HEK293 (cell line): Measurements from ENCODE around the gene BORCS6.

Source experiments
- GLIS2 ChIP-seq: fragments of 450-650 bp; formaldehyde crosslinking; IDR thresholded peaks from 2 replicates; pipeline ENCODE4 v1.5.1; 2016; ENCODE audit warnings: missing biosample characterization, missing genetic modification characterization
- HOXD13 ChIP-seq: sonication (generic); formaldehyde crosslinking; IDR thresholded peaks from 2 replicates; pipeline ENCODE4 v1.8.0; 2022; ENCODE audit warnings: missing genetic modification reagents, borderline replicate concordance
- KLF1 ChIP-seq: fragments of 450-650 bp; formaldehyde crosslinking; IDR thresholded peaks from 2 replicates; pipeline ENCODE4 v1.5.1; 2016; ENCODE audit warnings: missing biosample characterization, missing genetic modification characterization
- MYNN ChIP-seq: fragments of 450-650 bp; formaldehyde crosslinking; IDR thresholded peaks from 2 replicates; pipeline ENCODE4 v1.5.1; 2016; ENCODE audit warnings: missing biosample characterization, missing genetic modification characterization, borderline replicate concordance
- PRDM1 ChIP-seq: fragments of 450-650 bp; formaldehyde crosslinking; IDR thresholded peaks from 2 replicates; pipeline ENCODE4; 2016; ENCODE audit warnings: missing biosample characterization, missing genetic modification characterization
- SCRT1 ChIP-seq: fragments of 450-650 bp; formaldehyde crosslinking; IDR thresholded peaks from 2 replicates; pipeline ENCODE4 v1.5.1; 2016; ENCODE audit warnings: missing biosample characterization, missing genetic modification characterization, borderline replicate concordance
- SP3 ChIP-seq: fragments of 450-650 bp; formaldehyde crosslinking; IDR thresholded peaks from 2 replicates; pipeline ENCODE4 v1.5.1; 2016; ENCODE audit warnings: missing biosample characterization, missing genetic modification characterization
- ZBTB17 ChIP-seq: fragments of 450-650 bp; formaldehyde crosslinking; IDR thresholded peaks from 2 replicates; pipeline ENCODE4 v1.5.1; 2016; ENCODE audit warnings: missing biosample characterization, missing genetic modification characterization
- ZFP37 ChIP-seq: fragments of 450-650 bp; formaldehyde crosslinking; IDR thresholded peaks from 2 replicates; pipeline ENCODE4 v1.5.1; 2016; ENCODE audit warnings: missing biosample characterization, missing genetic modification characterization
- ZNF10 ChIP-seq: fragments of 450-650 bp; formaldehyde crosslinking; IDR thresholded peaks from 2 replicates; pipeline ENCODE4 v1.5.1; 2017; ENCODE audit warnings: missing biosample characterization, missing genetic modification characterization
- ZNF112 ChIP-seq: fragments of 450-650 bp; formaldehyde crosslinking; IDR thresholded peaks from 2 replicates; pipeline ENCODE4 v1.5.0; 2017; ENCODE audit warnings: missing biosample characterization, missing genetic modification characterization
- ZNF157 ChIP-seq: fragments of 450-650 bp; formaldehyde crosslinking; IDR thresholded peaks from 2 replicates; pipeline ENCODE4 v1.5.1; 2016; ENCODE audit warnings: missing biosample characterization, missing genetic modification characterization
- ZNF211 ChIP-seq: fragments of 450-650 bp; formaldehyde crosslinking; IDR thresholded peaks from 2 replicates; pipeline ENCODE4 v1.5.1; 2016; ENCODE audit warnings: low read depth, missing biosample characterization, missing genetic modification characterization
- ZNF214 ChIP-seq: fragments of 450-650 bp; formaldehyde crosslinking; IDR thresholded peaks from 2 replicates; pipeline ENCODE4 v1.5.1; 2017; ENCODE audit warnings: missing biosample characterization, mild to moderate bottlenecking, missing genetic modification characterization, borderline replicate concordance
- ZNF274 ChIP-seq, 2 experiments: fragments of 200-500 bp in 1 of 2; fragments of 450-650 bp in 1 of 2; sonication (Bioruptor generic) in 1 of 2; formaldehyde crosslinking in 1 of 2; IDR thresholded peaks; 2 replicates each; pipeline versions ENCODE4 v1.5.1 to v1.6.1; 2014 to 2016; ENCODE audit warnings: borderline replicate concordance in 1 of 2, inconsistent platforms in 1 of 2, low read length in 1 of 2, missing biosample characterization in 1 of 2, missing genetic modification characterization in 1 of 2
- ZNF292 ChIP-seq: fragments of 450-650 bp; formaldehyde crosslinking; IDR thresholded peaks from 2 replicates; pipeline ENCODE4 v1.5.1; 2016; ENCODE audit warnings: low read depth, missing biosample characterization, missing genetic modification characterization, borderline replicate concordance
- ZNF335 ChIP-seq: fragments of 450-650 bp; formaldehyde crosslinking; conservative IDR thresholded peaks from 2 replicates; pipeline ENCODE4 v1.5.1; 2016; ENCODE audit warnings: missing biosample characterization, missing genetic modification characterization
- ZNF529 ChIP-seq: fragments of 450-650 bp; formaldehyde crosslinking; IDR thresholded peaks from 2 replicates; pipeline ENCODE4 v1.5.1; 2017; ENCODE audit warnings: missing genetic modification characterization, missing biosample characterization; ENCODE audit not compliant: insufficient replicate concordance
- ZNF544 ChIP-seq: fragments of 450-650 bp; formaldehyde crosslinking; IDR thresholded peaks from 2 replicates; pipeline ENCODE4 v1.5.0; 2017; ENCODE audit warnings: missing biosample characterization, missing genetic modification characterization
- ZNF600 ChIP-seq: fragments of 450-650 bp; formaldehyde crosslinking; IDR thresholded peaks from 2 replicates; pipeline ENCODE4 v1.5.1; 2016; ENCODE audit warnings: missing biosample characterization, missing genetic modification characterization
- ZNF670 ChIP-seq: fragments of 450-650 bp; formaldehyde crosslinking; IDR thresholded peaks from 2 replicates; pipeline ENCODE4 v1.5.1; 2016; ENCODE audit warnings: missing biosample characterization, missing genetic modification characterization, low read depth
- ZNF777 ChIP-seq: fragments of 450-650 bp; formaldehyde crosslinking; IDR thresholded peaks from 2 replicates; pipeline ENCODE4 v1.5.1; 2017; ENCODE audit warnings: missing biosample characterization, missing genetic modification characterization, borderline replicate concordance
- ZNF830 ChIP-seq: fragments of 450-650 bp; IDR thresholded peaks from 2 replicates; pipeline ENCODE4 v1.5.0; 2018; ENCODE audit warnings: missing biosample characterization, missing genetic modification characterization, low read depth, mild to moderate bottlenecking, moderate library complexity
- ZSCAN30 ChIP-seq: fragments of 450-650 bp; IDR thresholded peaks from 2 replicates; pipeline ENCODE4 v1.5.1; 2018; ENCODE audit warnings: missing biosample characterization, mild to moderate bottlenecking, missing genetic modification characterization, moderate library complexity
- TF ChIP-seq, protein P1 (sequence below): fragments of 450-650 bp; formaldehyde crosslinking; IDR thresholded peaks from 2 replicates; pipeline ENCODE4 v1.5.1; 2016; ENCODE audit warnings: missing biosample characterization, missing genetic modification characterization
- TF ChIP-seq, protein P2 (sequence below): fragments of 450-650 bp; formaldehyde crosslinking; IDR thresholded peaks from 2 replicates; pipeline ENCODE4 v1.5.1; 2016; ENCODE audit warnings: missing biosample characterization, missing genetic modification characterization
- TF ChIP-seq, protein P3 (sequence below): fragments of 450-650 bp; IDR thresholded peaks from 2 replicates; pipeline ENCODE4 v1.5.1; 2018; ENCODE audit warnings: missing biosample characterization, mild to moderate bottlenecking, missing genetic modification characterization
- TF ChIP-seq, protein P4 (sequence below): fragments of 450-650 bp; formaldehyde crosslinking; IDR thresholded peaks from 2 replicates; pipeline ENCODE4 v1.5.1; 2016; ENCODE audit warnings: missing biosample characterization, missing genetic modification characterization
- TF ChIP-seq, protein P5 (sequence below): IDR thresholded peaks from 2 replicates; pipeline ENCODE4 v1.6.1; 2011; ENCODE audit warnings: mild to moderate bottlenecking, low read depth, low read length, borderline replicate concordance

BORCS6 gene

DNA sequence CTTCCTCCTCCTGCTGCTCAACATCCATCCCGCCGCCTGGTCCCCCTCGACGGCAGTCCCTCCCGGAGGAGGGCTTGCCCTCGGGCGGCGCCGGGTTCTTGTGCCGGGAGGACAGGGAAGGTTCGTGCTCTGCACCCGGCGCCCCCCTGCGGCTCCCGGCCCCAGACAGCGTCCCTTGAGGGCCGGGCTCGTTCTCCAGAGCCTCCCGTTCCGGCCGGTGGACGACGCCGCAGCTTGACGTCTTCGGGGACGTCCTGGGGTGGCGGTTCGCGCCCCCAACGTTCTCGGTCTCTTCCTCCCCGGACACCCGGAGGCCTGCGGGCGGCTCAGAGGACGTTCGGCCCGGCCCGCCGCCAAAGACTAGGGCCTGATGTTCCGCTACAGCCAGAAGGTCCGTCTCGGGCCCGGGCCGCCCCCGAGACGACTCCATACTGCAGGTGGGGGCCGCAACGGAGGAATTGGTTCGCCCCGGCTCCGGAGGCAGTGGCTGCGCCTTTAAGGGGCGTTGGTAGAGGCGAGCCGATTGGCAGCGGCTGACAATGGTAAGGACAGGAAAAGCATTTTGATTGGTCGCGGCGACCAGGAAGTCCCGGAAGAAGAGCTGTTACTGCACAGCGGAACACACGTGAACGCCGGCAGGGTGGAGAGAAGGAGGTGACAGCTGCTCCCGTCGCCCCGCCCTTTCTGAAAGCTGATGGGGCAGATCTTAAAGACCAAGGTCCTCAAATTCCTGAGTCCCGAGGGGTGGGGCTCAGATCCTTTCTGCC lies at the start of gene BORCS6 (continued):
- TF ChIP-seq, protein P1, sequence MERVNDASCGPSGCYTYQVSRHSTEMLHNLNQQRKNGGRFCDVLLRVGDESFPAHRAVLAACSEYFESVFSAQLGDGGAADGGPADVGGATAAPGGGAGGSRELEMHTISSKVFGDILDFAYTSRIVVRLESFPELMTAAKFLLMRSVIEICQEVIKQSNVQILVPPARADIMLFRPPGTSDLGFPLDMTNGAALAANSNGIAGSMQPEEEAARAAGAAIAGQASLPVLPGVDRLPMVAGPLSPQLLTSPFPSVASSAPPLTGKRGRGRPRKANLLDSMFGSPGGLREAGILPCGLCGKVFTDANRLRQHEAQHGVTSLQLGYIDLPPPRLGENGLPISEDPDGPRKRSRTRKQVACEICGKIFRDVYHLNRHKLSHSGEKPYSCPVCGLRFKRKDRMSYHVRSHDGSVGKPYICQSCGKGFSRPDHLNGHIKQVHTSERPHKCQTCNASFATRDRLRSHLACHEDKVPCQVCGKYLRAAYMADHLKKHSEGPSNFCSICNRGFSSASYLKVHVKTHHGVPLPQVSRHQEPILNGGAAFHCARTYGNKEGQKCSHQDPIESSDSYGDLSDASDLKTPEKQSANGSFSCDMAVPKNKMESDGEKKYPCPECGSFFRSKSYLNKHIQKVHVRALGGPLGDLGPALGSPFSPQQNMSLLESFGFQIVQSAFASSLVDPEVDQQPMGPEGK (tag by site-specific recombination), result peak; percentile 97
- TF ChIP-seq GLIS2 (peak; percentile 94), ZNF600 (tag by site-specific recombination) (peak; percentile 95), HOXD13 (CRISPR knock-in tag) (no peak), SCRT1 (no peak), ZNF830 (tag by site-specific recombination) (no peak), MYNN (tag by site-specific recombination) (no peak), ZNF10 (no peak), SP3 (peak; percentile 86), ZNF157 (tag by site-specific recombination) (no peak), ZBTB17 (tag by site-specific recombination) (peak; percentile 58), ZNF214 (tag by site-specific recombination) (no peak), ZNF670 (tag by site-specific recombination) (no peak), ZNF335 (tag by site-specific recombination) (peak; percentile 85), ZNF112 (tag by site-specific recombination) (no peak), ZFP37 (tag by site-specific recombination) (no peak), ZNF529 (tag by site-specific recombination) (no peak), ZNF777 (tag by site-specific recombination) (peak; percentile 90; the same call in 1 of the 2 replicates), ZSCAN30 (peak; percentile 66), ZNF292 (tag by site-specific recombination) (no peak), ZNF274 (IDR thresholded peaks at IDR 0.05; ENCODE audit: low read length) (no peak), ZNF274 (tag by site-specific recombination; IDR thresholded peaks at IDR 0.05; ENCODE audit: borderline replicate concordance) (no peak), ZNF544 (tag by site-specific recombination) (no peak), ZNF211 (tag by site-specific recombination) (no peak), KLF1 (tag by site-specific recombination) (peak; percentile 29; the same call in 1 of the 2 replicates), PRDM1 (tag by site-specific recombination) (no peak)
- TF ChIP-seq, protein P2, sequence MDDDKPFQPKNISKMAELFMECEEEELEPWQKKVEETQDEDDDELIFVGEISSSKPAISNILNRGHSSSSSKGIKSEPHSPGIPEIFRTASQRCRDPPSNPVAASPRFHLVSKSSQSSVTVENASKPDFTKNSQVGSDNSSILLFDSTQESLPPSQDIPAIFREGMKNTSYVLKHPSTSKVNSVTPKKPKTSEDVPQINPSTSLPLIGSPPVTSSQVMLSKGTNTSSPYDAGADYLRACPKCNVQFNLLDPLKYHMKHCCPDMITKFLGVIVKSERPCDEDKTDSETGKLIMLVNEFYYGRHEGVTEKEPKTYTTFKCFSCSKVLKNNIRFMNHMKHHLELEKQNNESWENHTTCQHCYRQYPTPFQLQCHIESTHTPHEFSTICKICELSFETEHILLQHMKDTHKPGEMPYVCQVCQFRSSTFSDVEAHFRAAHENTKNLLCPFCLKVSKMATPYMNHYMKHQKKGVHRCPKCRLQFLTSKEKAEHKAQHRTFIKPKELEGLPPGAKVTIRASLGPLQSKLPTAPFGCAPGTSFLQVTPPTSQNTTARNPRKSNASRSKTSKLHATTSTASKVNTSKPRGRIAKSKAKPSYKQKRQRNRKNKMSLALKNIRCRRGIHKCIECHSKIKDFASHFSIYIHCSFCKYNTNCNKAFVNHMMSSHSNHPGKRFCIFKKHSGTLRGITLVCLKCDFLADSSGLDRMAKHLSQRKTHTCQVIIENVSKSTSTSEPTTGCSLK (tag by site-specific recombination), result no peak
- TF ChIP-seq, protein P3, sequence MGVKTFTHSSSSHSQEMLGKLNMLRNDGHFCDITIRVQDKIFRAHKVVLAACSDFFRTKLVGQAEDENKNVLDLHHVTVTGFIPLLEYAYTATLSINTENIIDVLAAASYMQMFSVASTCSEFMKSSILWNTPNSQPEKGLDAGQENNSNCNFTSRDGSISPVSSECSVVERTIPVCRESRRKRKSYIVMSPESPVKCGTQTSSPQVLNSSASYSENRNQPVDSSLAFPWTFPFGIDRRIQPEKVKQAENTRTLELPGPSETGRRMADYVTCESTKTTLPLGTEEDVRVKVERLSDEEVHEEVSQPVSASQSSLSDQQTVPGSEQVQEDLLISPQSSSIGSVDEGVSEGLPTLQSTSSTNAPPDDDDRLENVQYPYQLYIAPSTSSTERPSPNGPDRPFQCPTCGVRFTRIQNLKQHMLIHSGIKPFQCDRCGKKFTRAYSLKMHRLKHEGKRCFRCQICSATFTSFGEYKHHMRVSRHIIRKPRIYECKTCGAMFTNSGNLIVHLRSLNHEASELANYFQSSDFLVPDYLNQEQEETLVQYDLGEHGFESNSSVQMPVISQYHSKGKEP (tag by site-specific recombination), result no peak
- TF ChIP-seq, protein P4, sequence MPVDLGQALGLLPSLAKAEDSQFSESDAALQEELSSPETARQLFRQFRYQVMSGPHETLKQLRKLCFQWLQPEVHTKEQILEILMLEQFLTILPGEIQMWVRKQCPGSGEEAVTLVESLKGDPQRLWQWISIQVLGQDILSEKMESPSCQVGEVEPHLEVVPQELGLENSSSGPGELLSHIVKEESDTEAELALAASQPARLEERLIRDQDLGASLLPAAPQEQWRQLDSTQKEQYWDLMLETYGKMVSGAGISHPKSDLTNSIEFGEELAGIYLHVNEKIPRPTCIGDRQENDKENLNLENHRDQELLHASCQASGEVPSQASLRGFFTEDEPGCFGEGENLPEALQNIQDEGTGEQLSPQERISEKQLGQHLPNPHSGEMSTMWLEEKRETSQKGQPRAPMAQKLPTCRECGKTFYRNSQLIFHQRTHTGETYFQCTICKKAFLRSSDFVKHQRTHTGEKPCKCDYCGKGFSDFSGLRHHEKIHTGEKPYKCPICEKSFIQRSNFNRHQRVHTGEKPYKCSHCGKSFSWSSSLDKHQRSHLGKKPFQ (tag by site-specific recombination), result no peak
- TF ChIP-seq, protein P5, sequence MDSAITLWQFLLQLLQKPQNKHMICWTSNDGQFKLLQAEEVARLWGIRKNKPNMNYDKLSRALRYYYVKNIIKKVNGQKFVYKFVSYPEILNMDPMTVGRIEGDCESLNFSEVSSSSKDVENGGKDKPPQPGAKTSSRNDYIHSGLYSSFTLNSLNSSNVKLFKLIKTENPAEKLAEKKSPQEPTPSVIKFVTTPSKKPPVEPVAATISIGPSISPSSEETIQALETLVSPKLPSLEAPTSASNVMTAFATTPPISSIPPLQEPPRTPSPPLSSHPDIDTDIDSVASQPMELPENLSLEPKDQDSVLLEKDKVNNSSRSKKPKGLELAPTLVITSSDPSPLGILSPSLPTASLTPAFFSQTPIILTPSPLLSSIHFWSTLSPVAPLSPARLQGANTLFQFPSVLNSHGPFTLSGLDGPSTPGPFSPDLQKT, result no peak
